ENCODE data around the gene TFE3.

DNA sequence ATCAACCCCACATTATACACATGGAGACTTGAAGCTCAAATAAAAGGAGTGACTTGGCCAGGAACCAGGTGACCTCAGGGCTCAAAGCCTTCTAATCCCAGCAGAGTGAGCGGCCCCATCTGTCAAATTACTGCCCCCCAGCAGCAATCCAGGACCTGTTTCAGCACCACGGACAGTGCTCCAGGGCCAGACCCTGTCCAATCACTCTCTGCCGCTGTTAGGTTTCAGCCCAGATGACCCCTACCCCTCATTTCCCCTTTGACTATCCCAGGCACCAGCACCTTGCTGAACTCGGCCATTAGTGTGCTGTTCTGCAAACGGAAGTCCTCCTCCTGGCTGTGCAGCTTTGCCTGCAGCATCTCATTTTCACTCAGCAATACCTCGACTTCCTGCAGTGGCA lies 46.2 kb downstream of the TFE3 start:
- TF ChIP-seq RAD21 (IDR thresholded peaks at IDR 0.05; ENCODE audit: insufficient read depth, low read depth, low read length): no peak
- no peak for TF ChIP-seq RBBP5 (conservative IDR thresholded peaks at IDR 0.05)
- TF ChIP-seq, protein P1, sequence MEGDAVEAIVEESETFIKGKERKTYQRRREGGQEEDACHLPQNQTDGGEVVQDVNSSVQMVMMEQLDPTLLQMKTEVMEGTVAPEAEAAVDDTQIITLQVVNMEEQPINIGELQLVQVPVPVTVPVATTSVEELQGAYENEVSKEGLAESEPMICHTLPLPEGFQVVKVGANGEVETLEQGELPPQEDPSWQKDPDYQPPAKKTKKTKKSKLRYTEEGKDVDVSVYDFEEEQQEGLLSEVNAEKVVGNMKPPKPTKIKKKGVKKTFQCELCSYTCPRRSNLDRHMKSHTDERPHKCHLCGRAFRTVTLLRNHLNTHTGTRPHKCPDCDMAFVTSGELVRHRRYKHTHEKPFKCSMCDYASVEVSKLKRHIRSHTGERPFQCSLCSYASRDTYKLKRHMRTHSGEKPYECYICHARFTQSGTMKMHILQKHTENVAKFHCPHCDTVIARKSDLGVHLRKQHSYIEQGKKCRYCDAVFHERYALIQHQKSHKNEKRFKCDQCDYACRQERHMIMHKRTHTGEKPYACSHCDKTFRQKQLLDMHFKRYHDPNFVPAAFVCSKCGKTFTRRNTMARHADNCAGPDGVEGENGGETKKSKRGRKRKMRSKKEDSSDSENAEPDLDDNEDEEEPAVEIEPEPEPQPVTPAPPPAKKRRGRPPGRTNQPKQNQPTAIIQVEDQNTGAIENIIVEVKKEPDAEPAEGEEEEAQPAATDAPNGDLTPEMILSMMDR (IDR thresholded peaks at IDR 0.05 in 2 of 3, conservative IDR thresholded peaks at IDR 0.05 in 1 of 3; ENCODE audit: control insufficient read depth in 2 of 3, extremely low read depth in 1 of 3, insufficient read depth in 1 of 3, low read depth in 3 of 3, low read length in 3 of 3): no peak
- TF ChIP-seq RB1 (IDR thresholded peaks at IDR 0.05; ENCODE audit: borderline replicate concordance): no peak
- TF ChIP-seq POLR2A (IDR thresholded peaks at IDR 0.05; ENCODE audit: low read depth, low read length): no peak
- TF ChIP-seq TAF1 (IDR thresholded peaks at IDR 0.05; ENCODE audit: borderline replicate concordance, low read depth, low read length): no peak
- TF ChIP-seq, protein P2, sequence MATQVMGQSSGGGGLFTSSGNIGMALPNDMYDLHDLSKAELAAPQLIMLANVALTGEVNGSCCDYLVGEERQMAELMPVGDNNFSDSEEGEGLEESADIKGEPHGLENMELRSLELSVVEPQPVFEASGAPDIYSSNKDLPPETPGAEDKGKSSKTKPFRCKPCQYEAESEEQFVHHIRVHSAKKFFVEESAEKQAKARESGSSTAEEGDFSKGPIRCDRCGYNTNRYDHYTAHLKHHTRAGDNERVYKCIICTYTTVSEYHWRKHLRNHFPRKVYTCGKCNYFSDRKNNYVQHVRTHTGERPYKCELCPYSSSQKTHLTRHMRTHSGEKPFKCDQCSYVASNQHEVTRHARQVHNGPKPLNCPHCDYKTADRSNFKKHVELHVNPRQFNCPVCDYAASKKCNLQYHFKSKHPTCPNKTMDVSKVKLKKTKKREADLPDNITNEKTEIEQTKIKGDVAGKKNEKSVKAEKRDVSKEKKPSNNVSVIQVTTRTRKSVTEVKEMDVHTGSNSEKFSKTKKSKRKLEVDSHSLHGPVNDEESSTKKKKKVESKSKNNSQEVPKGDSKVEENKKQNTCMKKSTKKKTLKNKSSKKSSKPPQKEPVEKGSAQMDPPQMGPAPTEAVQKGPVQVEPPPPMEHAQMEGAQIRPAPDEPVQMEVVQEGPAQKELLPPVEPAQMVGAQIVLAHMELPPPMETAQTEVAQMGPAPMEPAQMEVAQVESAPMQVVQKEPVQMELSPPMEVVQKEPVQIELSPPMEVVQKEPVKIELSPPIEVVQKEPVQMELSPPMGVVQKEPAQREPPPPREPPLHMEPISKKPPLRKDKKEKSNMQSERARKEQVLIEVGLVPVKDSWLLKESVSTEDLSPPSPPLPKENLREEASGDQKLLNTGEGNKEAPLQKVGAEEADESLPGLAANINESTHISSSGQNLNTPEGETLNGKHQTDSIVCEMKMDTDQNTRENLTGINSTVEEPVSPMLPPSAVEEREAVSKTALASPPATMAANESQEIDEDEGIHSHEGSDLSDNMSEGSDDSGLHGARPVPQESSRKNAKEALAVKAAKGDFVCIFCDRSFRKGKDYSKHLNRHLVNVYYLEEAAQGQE (IDR thresholded peaks at IDR 0.05; ENCODE audit: low read depth, low read length): peak; percentile 86
- TF ChIP-seq GABPA (IDR thresholded peaks at IDR 0.05; ENCODE audit: low read depth): no peak
- no peak for TF ChIP-seq KDM1A (IDR thresholded peaks at IDR 0.05; ENCODE audit: borderline replicate concordance)
- TF ChIP-seq, protein P3, sequence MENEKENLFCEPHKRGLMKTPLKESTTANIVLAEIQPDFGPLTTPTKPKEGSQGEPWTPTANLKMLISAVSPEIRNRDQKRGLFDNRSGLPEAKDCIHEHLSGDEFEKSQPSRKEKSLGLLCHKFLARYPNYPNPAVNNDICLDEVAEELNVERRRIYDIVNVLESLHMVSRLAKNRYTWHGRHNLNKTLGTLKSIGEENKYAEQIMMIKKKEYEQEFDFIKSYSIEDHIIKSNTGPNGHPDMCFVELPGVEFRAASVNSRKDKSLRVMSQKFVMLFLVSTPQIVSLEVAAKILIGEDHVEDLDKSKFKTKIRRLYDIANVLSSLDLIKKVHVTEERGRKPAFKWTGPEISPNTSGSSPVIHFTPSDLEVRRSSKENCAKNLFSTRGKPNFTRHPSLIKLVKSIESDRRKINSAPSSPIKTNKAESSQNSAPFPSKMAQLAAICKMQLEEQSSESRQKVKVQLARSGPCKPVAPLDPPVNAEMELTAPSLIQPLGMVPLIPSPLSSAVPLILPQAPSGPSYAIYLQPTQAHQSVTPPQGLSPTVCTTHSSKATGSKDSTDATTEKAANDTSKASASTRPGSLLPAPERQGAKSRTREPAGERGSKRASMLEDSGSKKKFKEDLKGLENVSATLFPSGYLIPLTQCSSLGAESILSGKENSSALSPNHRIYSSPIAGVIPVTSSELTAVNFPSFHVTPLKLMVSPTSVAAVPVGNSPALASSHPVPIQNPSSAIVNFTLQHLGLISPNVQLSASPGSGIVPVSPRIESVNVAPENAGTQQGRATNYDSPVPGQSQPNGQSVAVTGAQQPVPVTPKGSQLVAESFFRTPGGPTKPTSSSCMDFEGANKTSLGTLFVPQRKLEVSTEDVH (IDR thresholded peaks at IDR 0.05; ENCODE audit: low read depth, partially characterized antibody): no peak
- no peak for TF ChIP-seq EP300 (IDR thresholded peaks at IDR 0.05; ENCODE audit: borderline replicate concordance in 1 of 2, control insufficient read depth in 1 of 2, low read depth in 2 of 2, low read length in 2 of 2)

Data from GM12878 (cell line).